K562 (cell line): ENCODE results near the gene RREB1.

ENCODE experiments used
- CTCF ChIP-seq, 3 experiments: IDR thresholded peaks in 2 of 3; conservative IDR thresholded peaks in 1 of 3; 2 replicates each; pipeline ENCODE4 v1.5.1; 2011 to 2012; ENCODE audit warnings: low read length in 3 of 3, mild to moderate bottlenecking in 3 of 3, control low read depth in 2 of 3, improper control_type of control experiment in 1 of 3, inconsistent platforms in 1 of 3, low read depth in 1 of 3, mixed read lengths in 1 of 3, moderate library complexity in 1 of 3; ENCODE audit not compliant: insufficient read depth in 2 of 3
- FOXK2 ChIP-seq, 2 experiments: fragments of 450-650 bp; IDR thresholded peaks in 1 of 2; conservative IDR thresholded peaks in 1 of 2; 2 replicates each; pipeline ENCODE4 v1.6.1; 2016; ENCODE audit warnings: low read depth in 2 of 2, mild to moderate bottlenecking in 1 of 2
- FOXP4 ChIP-seq: sonication (generic); formaldehyde crosslinking; IDR thresholded peaks from 2 replicates; pipeline ENCODE4 v1.8.0; 2022; ENCODE audit warnings: mild to moderate bottlenecking, missing genetic modification reagents, borderline replicate concordance
- HCFC1 ChIP-seq: IDR thresholded peaks from 2 replicates; pipeline ENCODE4 v1.6.1; 2012; ENCODE audit warnings: low read depth, low read length, improper control_type of control experiment
- HDAC6 ChIP-seq: IDR thresholded peaks from 2 replicates; pipeline ENCODE4 v1.6.1; 2012; ENCODE audit warnings: low read depth, mild to moderate bottlenecking, control low read depth, inconsistent platforms, low read length, moderate library complexity
- HMG20A ChIP-seq: fragments of 450-650 bp; formaldehyde crosslinking; conservative IDR thresholded peaks from 2 replicates; pipeline ENCODE4 v1.4.0; 2020; ENCODE audit warnings: mild to moderate bottlenecking, mixed read lengths
- MAFK ChIP-seq: IDR thresholded peaks from 2 replicates; pipeline ENCODE4 v1.6.1; 2011; ENCODE audit warnings: low read length, improper control_type of control experiment
- POLR2A ChIP-seq: fragments of 450-650 bp; conservative IDR thresholded peaks from 2 replicates; pipeline ENCODE4 v1.6.1; 2016
- TEAD4 ChIP-seq, 2 experiments: sonication (generic) in 1 of 2; formaldehyde crosslinking in 1 of 2; IDR thresholded peaks; 2 replicates each; pipeline versions ENCODE4 v1.6.1 to v1.8.0; 2012 to 2022; ENCODE audit warnings: borderline replicate concordance in 1 of 2, inconsistent platforms in 1 of 2, low read length in 1 of 2, mild to moderate bottlenecking in 1 of 2, missing genetic modification reagents in 1 of 2
- ZNF274 ChIP-seq: IDR thresholded peaks from 2 replicates; pipeline ENCODE4 v1.6.1; 2011; ENCODE audit warnings: low read depth, mild to moderate bottlenecking, low read length, moderate library complexity, borderline replicate concordance

- TF ChIP-seq FOXK2 (conservative IDR thresholded peaks at IDR 0.05 in 1 of 2, IDR thresholded peaks at IDR 0.05 in 1 of 2; ENCODE audit: low read depth in 2 of 2) (no peak), MAFK (no peak), POLR2A (peak; percentile 86), CTCF (IDR thresholded peaks at IDR 0.05 in 2 of 3, conservative IDR thresholded peaks at IDR 0.05 in 1 of 3; ENCODE audit: insufficient read depth in 2 of 3, low read depth in 1 of 3, low read length in 3 of 3) (no peak), HCFC1 (no peak), ZNF274 (no peak), HDAC6 (no peak), FOXP4 (CRISPR knock-in tag) (peak; percentile 61; the same call in 1 of the 2 replicates), HMG20A (no peak), TEAD4 (IDR thresholded peaks at IDR 0.05; ENCODE audit: low read length) (0 out of 2 replicates have a peak, but pooled peaks have one; percentile 23), TEAD4 (CRISPR knock-in tag; IDR thresholded peaks at IDR 0.05; ENCODE audit: borderline replicate concordance) (no peak)
Measured at GRCh38 chr6:7140631-7141378, 33.0 kb downstream of the RREB1 start.
